ENCODE results near the gene GAGE12D. TPM values are rescaled to one million over a fixed set of nuclear protein-coding genes. Genes with fewer than 3 reads are reported as not detected.
"Not testable (repeated sequence)": the region's sequence is repeated elsewhere in the genome, so short reads cannot be mapped to it uniquely, and the experiment has no call there.

The GAGE12D gene, protein sequence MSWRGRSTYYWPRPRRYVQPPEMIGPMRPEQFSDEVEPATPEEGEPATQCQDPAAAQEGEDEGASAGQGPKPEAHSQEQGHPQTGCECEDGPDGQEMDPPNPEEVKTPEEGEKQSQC
- total RNA-seq, result not detected

DNA sequence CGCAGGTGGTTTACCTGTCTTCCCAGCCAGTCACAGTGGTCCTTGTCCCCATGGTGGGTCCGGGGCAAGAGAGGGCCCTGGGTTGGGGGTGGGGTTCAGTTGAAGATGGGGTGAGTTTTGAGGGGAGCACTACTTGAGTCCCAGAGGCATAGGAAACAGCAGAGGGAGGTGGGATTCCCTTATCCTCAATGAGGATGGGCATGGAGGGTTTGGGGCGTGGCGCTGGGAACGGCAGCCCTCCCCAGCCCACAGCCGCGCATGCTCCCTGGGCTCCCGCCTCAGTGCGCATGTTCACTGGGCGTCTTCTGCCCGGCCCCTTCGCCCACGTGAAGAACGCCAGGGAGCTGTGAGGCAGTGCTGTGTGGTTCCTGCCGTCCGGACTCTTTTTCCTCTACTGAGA is at the start of gene GAGE12D:
GAGE12D (plus strand) TSS at position 301 of the 400 bp plus-strand sequence. CDS start 1,155 bp downstream, outside the sequence.
- H3K4me1 ChIP-seq (ENCODE audit: control insufficient read depth in 3 of 3, insufficient read depth in 3 of 3, low read length in 3 of 3); H3K4me3 ChIP-seq (ENCODE audit: low read length in 3 of 3); H3K9me3 ChIP-seq (ENCODE audit: control insufficient read depth in 3 of 3, low read length in 3 of 3); H3K36me3 ChIP-seq (ENCODE audit: control insufficient read depth in 3 of 3, insufficient read depth in 3 of 3, low read length in 3 of 3); H3K27me3 ChIP-seq (ENCODE audit: control insufficient read depth in 3 of 3, insufficient read depth in 3 of 3, low read length in 3 of 3); H3K9ac ChIP-seq (ENCODE audit: low read depth in 1 of 3, low read length in 3 of 3); H3K27ac ChIP-seq (ENCODE audit: low read depth, low read length): not testable (repeated sequence)

- not testable (repeated sequence) for H3K27me3 ChIP-seq (ENCODE audit: control insufficient read depth in 3 of 3, insufficient read depth in 3 of 3, low read length in 3 of 3); H3K36me3 ChIP-seq (ENCODE audit: control insufficient read depth in 3 of 3, insufficient read depth in 3 of 3, low read length in 3 of 3); H3K4me3 ChIP-seq (ENCODE audit: low read length in 3 of 3); H3K4me1 ChIP-seq (ENCODE audit: control insufficient read depth in 3 of 3, insufficient read depth in 3 of 3, low read length in 3 of 3); H3K27ac ChIP-seq (ENCODE audit: low read depth, low read length); H3K9ac ChIP-seq (ENCODE audit: low read depth in 1 of 3, low read length in 3 of 3); H3K9me3 ChIP-seq (ENCODE audit: control insufficient read depth in 3 of 3, low read length in 3 of 3)
Observed at GRCh38 chrX:49531877-49532276, 9.7 kb upstream of the GAGE12D start, which contains the start of gene GAGE12C. TSS of gene GAGE12C (plus strand) at chrX:49532177. CDS start at chrX:49533332, 1,155 bp downstream.

DNA sequence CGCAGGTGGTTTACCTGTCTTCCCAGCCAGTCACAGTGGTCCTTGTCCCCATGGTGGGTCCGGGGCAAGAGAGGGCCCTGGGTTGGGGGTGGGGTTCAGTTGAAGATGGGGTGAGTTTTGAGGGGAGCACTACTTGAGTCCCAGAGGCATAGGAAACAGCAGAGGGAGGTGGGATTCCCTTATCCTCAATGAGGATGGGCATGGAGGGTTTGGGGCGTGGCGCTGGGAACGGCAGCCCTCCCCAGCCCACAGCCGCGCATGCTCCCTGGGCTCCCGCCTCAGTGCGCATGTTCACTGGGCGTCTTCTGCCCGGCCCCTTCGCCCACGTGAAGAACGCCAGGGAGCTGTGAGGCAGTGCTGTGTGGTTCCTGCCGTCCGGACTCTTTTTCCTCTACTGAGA is 9.5 kb downstream of the GAGE12D start, which contains the start of gene GAGE12E:
GAGE12E (plus strand) TSS at position 301 of the 400 bp plus-strand sequence. CDS start 1,155 bp downstream, outside the sequence.
- H3K4me3 ChIP-seq (ENCODE audit: low read length in 3 of 3); H3K9me3 ChIP-seq (ENCODE audit: control insufficient read depth in 3 of 3, low read length in 3 of 3); H3K4me1 ChIP-seq (ENCODE audit: control insufficient read depth in 3 of 3, insufficient read depth in 3 of 3, low read length in 3 of 3); H3K9ac ChIP-seq (ENCODE audit: low read depth in 1 of 3, low read length in 3 of 3); H3K36me3 ChIP-seq (ENCODE audit: control insufficient read depth in 3 of 3, insufficient read depth in 3 of 3, low read length in 3 of 3); H3K27me3 ChIP-seq (ENCODE audit: control insufficient read depth in 3 of 3, insufficient read depth in 3 of 3, low read length in 3 of 3); H3K27ac ChIP-seq (ENCODE audit: low read depth, low read length): not testable (repeated sequence)

GRCh38 chrX:49560542-49560941 is 19.0 kb downstream of the GAGE12D start, which contains the start of gene GAGE12F:
TSS of gene GAGE12F (plus strand) at chrX:49560842. CDS start at chrX:49561997, 1,155 bp downstream.
- H3K9me3 ChIP-seq (ENCODE audit: control insufficient read depth in 3 of 3, low read length in 3 of 3); H3K9ac ChIP-seq (ENCODE audit: low read depth in 1 of 3, low read length in 3 of 3); H3K27me3 ChIP-seq (ENCODE audit: control insufficient read depth in 3 of 3, insufficient read depth in 3 of 3, low read length in 3 of 3); H3K27ac ChIP-seq (ENCODE audit: low read depth, low read length); H3K4me3 ChIP-seq (ENCODE audit: low read length in 3 of 3); H3K4me1 ChIP-seq (ENCODE audit: control insufficient read depth in 3 of 3, insufficient read depth in 3 of 3, low read length in 3 of 3); H3K36me3 ChIP-seq (ENCODE audit: control insufficient read depth in 3 of 3, insufficient read depth in 3 of 3, low read length in 3 of 3): not testable (repeated sequence)

DNA sequence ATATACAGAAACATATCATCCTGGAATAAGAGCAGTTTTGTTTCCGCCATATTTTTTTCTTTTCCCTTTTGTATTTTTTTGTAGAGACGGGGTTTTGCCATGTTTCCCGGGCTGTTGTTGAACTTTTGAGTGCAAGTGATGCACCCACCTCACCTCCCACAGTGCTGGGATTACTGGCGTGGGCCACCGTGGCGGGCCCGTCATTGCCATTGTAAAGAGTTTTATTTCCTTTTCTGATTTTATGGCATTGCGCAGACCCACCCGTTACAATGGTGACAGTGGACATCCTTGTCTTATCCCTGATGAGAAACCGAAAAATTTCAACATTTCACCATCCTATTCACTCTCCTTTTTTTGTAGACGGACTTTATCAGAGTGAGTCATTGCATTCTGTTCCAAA is 27.2 kb downstream of the GAGE12D start:
- not testable (repeated sequence) for H3K27ac ChIP-seq (ENCODE audit: low read depth, low read length); H3K4me3 ChIP-seq (ENCODE audit: low read length in 3 of 3); H3K9me3 ChIP-seq (ENCODE audit: control insufficient read depth in 3 of 3, low read length in 3 of 3); H3K27me3 ChIP-seq (ENCODE audit: control insufficient read depth in 3 of 3, insufficient read depth in 3 of 3, low read length in 3 of 3); H3K4me1 ChIP-seq (ENCODE audit: control insufficient read depth in 3 of 3, insufficient read depth in 3 of 3, low read length in 3 of 3); H3K36me3 ChIP-seq (ENCODE audit: control insufficient read depth in 3 of 3, insufficient read depth in 3 of 3, low read length in 3 of 3); H3K9ac ChIP-seq (ENCODE audit: low read depth in 1 of 3, low read length in 3 of 3)

- not testable (repeated sequence) for H3K4me3 ChIP-seq (ENCODE audit: low read length in 3 of 3); H3K27ac ChIP-seq (ENCODE audit: low read depth, low read length); H3K36me3 ChIP-seq (ENCODE audit: control insufficient read depth in 3 of 3, insufficient read depth in 3 of 3, low read length in 3 of 3); H3K27me3 ChIP-seq (ENCODE audit: control insufficient read depth in 3 of 3, insufficient read depth in 3 of 3, low read length in 3 of 3); H3K9ac ChIP-seq (ENCODE audit: low read depth in 1 of 3, low read length in 3 of 3); H3K4me1 ChIP-seq (ENCODE audit: control insufficient read depth in 3 of 3, insufficient read depth in 3 of 3, low read length in 3 of 3); H3K9me3 ChIP-seq (ENCODE audit: control insufficient read depth in 3 of 3, low read length in 3 of 3)
Observed at GRCh38 chrX:49569152-49569551, 27.6 kb downstream of the GAGE12D start.

DNA sequence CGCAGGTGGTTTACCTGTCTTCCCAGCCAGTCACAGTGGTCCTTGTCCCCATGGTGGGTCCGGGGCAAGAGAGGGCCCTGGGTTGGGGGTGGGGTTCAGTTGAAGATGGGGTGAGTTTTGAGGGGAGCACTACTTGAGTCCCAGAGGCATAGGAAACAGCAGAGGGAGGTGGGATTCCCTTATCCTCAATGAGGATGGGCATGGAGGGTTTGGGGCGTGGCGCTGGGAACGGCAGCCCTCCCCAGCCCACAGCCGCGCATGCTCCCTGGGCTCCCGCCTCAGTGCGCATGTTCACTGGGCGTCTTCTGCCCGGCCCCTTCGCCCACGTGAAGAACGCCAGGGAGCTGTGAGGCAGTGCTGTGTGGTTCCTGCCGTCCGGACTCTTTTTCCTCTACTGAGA is 28.6 kb downstream of the GAGE12D start, which contains the start of gene GAGE12G:
GAGE12G (plus strand) TSS at position 301 of the 400 bp plus-strand sequence. CDS start 1,155 bp downstream, outside the sequence.
- not testable (repeated sequence) for H3K4me3 ChIP-seq (ENCODE audit: low read length in 3 of 3); H3K27me3 ChIP-seq (ENCODE audit: control insufficient read depth in 3 of 3, insufficient read depth in 3 of 3, low read length in 3 of 3); H3K9ac ChIP-seq (ENCODE audit: low read depth in 1 of 3, low read length in 3 of 3)

GRCh38 chrX:49579649-49580048 is 38.1 kb downstream of the GAGE12D start, which contains the start of gene GAGE12H:
TSS of gene GAGE12H (plus strand) at chrX:49579949. CDS start at chrX:49581104, 1,155 bp downstream.
- not testable (repeated sequence) for H3K9me3 ChIP-seq (ENCODE audit: control insufficient read depth in 3 of 3, low read length in 3 of 3); H3K36me3 ChIP-seq (ENCODE audit: control insufficient read depth in 3 of 3, insufficient read depth in 3 of 3, low read length in 3 of 3); H3K9ac ChIP-seq (ENCODE audit: low read depth in 1 of 3, low read length in 3 of 3); H3K27ac ChIP-seq (ENCODE audit: low read depth, low read length); H3K4me3 ChIP-seq (ENCODE audit: low read length in 3 of 3); H3K4me1 ChIP-seq (ENCODE audit: control insufficient read depth in 3 of 3, insufficient read depth in 3 of 3, low read length in 3 of 3); H3K27me3 ChIP-seq (ENCODE audit: control insufficient read depth in 3 of 3, insufficient read depth in 3 of 3, low read length in 3 of 3)

More for the DNA sequence above, 28.6 kb downstream of the GAGE12D start, which contains the start of gene GAGE12G:
- H3K36me3 ChIP-seq (ENCODE audit: control insufficient read depth in 3 of 3, insufficient read depth in 3 of 3, low read length in 3 of 3); H3K27ac ChIP-seq (ENCODE audit: low read depth, low read length); H3K4me1 ChIP-seq (ENCODE audit: control insufficient read depth in 3 of 3, insufficient read depth in 3 of 3, low read length in 3 of 3); H3K9me3 ChIP-seq (ENCODE audit: control insufficient read depth in 3 of 3, low read length in 3 of 3): not testable (repeated sequence)

- H3K4me3 ChIP-seq (ENCODE audit: low read length in 3 of 3); H3K27me3 ChIP-seq (ENCODE audit: control insufficient read depth in 3 of 3, insufficient read depth in 3 of 3, low read length in 3 of 3); H3K27ac ChIP-seq (ENCODE audit: low read depth, low read length); H3K4me1 ChIP-seq (ENCODE audit: control insufficient read depth in 3 of 3, insufficient read depth in 3 of 3, low read length in 3 of 3); H3K9ac ChIP-seq (ENCODE audit: low read depth in 1 of 3, low read length in 3 of 3); H3K9me3 ChIP-seq (ENCODE audit: control insufficient read depth in 3 of 3, low read length in 3 of 3); H3K36me3 ChIP-seq (ENCODE audit: control insufficient read depth in 3 of 3, insufficient read depth in 3 of 3, low read length in 3 of 3): not testable (repeated sequence)
Observed at GRCh38 chrX:49589196-49589595, 47.7 kb downstream of the GAGE12D start, which contains the start of gene GAGE2A. TSS of gene GAGE2A (plus strand) at chrX:49589496. CDS start at chrX:49590651, 1,155 bp downstream.

DNA sequence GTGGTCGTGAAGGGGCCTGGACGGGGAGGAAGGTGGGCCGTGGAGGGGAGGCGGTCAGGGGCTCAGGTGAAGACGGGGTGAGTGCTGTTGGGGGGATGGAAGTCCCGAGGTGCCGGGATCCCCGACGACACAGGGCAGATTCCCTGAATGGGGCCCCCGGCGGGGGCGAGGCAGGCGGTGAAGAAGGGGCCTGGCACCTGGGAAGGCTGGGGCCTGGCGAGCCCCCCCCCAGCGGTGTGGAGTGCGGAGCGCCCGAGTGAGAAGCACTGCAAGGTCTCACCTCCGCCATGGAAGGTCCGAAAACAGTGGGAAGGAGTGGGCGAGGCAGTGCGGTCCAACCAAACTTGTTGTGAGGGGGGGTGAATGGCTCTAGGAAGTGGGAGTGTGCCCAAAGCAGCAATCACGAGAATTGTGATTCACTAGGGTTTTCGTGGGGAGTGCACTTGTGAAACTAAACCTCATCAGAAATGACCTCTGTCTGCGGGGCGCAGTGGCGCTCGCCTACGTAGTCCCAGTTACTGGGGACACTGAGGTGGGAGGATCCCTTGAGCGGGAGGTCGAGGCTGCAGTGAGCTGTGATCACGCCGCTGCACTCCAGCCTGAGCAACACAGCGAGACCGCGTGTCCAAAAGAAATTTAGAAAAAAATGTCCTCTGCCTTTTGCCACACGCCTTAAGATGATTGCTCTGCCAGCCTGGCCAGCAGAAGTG is 48.4 kb downstream of the GAGE12D start:
- H3K27me3 ChIP-seq (ENCODE audit: control insufficient read depth in 3 of 3, insufficient read depth in 3 of 3, low read length in 3 of 3); H3K27ac ChIP-seq (ENCODE audit: low read depth, low read length); H3K4me3 ChIP-seq (ENCODE audit: low read length in 3 of 3); H3K9ac ChIP-seq (ENCODE audit: low read depth in 1 of 3, low read length in 3 of 3); H3K36me3 ChIP-seq (ENCODE audit: control insufficient read depth in 3 of 3, insufficient read depth in 3 of 3, low read length in 3 of 3); H3K4me1 ChIP-seq (ENCODE audit: control insufficient read depth in 3 of 3, insufficient read depth in 3 of 3, low read length in 3 of 3); H3K9me3 ChIP-seq (ENCODE audit: control insufficient read depth in 3 of 3, low read length in 3 of 3): not testable (repeated sequence)

Data from skeletal muscle tissue (tissue), 4 donors.